Astrocyte (in vitro differentiated cells and primary cell): ENCODE data around the gene LAMB1. TPM values are rescaled to one million over a fixed set of nuclear protein-coding genes. Genes with fewer than 3 reads are reported as not detected.

ENCODE experiments used
- DNase-seq: peaks from one replicate; pipeline ENCODE4 v3.0.0-alpha.2; 2010; ENCODE audit warnings: low read depth
- FAIRE-seq: peaks from 2 replicates; lab custom pipeline; 2011; peaks lifted over from hg19 to GRCh38; lab: Jason Lieb, UNC
- H2AFZ ChIP-seq: 2 replicates; pipeline ENCODE4 v1.6.0; 2012; ENCODE audit warnings: low read depth, low read length, inconsistent platforms
- H3K27ac ChIP-seq: 2 replicates; pipeline ENCODE4 v1.5.1; 2011; ENCODE audit warnings: low read depth, low read length, inconsistent platforms
- H3K27me3 ChIP-seq: 2 replicates; pipeline ENCODE4 v1.6.0; 2011; ENCODE audit warnings: low read length, inconsistent platforms; ENCODE audit not compliant: insufficient read depth
- H3K36me3 ChIP-seq: 2 replicates; pipeline ENCODE4 v1.5.1; 2011; ENCODE audit warnings: low read length, inconsistent platforms; ENCODE audit not compliant: insufficient read depth
- H3K4me1 ChIP-seq: 2 replicates; pipeline ENCODE4 v1.5.1; 2011; ENCODE audit warnings: low read length, inconsistent platforms; ENCODE audit not compliant: insufficient read depth
- H3K4me2 ChIP-seq: 2 replicates; pipeline ENCODE4 v1.6.0; 2012; ENCODE audit warnings: low read length, inconsistent platforms
- H3K4me3 ChIP-seq: 2 replicates; pipeline ENCODE4 v1.5.1; 2011; ENCODE audit warnings: low read depth, mild to moderate bottlenecking, low read length, inconsistent platforms; ENCODE audit not compliant: insufficient read depth
- H3K79me2 ChIP-seq: 2 replicates; pipeline ENCODE4 v1.6.0; 2012; ENCODE audit warnings: mild to moderate bottlenecking, low read length, inconsistent platforms; ENCODE audit not compliant: insufficient read depth
- H3K9ac ChIP-seq: 2 replicates; pipeline ENCODE4 v1.6.0; 2012; ENCODE audit warnings: mild to moderate bottlenecking, low read length, inconsistent platforms
- H3K9me3 ChIP-seq: 2 replicates; pipeline ENCODE4 v1.5.1; 2012; ENCODE audit warnings: low read depth, mild to moderate bottlenecking, low read length, inconsistent platforms; ENCODE audit not compliant: insufficient read depth
- H4K20me1 ChIP-seq: 2 replicates; pipeline ENCODE4 v1.6.0; 2012; ENCODE audit warnings: low read length, inconsistent platforms; ENCODE audit not compliant: insufficient read depth
- H3K27ac Mint-ChIP-seq: one replicate; pipeline ENCODE4 v1.8.0; 2021; ENCODE audit warnings: mild to moderate bottlenecking, mixed read lengths; ENCODE audit not compliant: unreplicated experiment
- H3K27me3 Mint-ChIP-seq: one replicate; pipeline ENCODE4 v1.8.0; 2021; ENCODE audit warnings: low read depth, mixed read lengths; ENCODE audit not compliant: unreplicated experiment
- H3K36me3 Mint-ChIP-seq: one replicate; pipeline ENCODE4 v1.8.0; 2021; ENCODE audit warnings: low read depth, mixed read lengths; ENCODE audit not compliant: unreplicated experiment
- H3K4me1 Mint-ChIP-seq: one replicate; pipeline ENCODE4 v1.8.0; 2021; ENCODE audit warnings: low read depth, mixed read lengths; ENCODE audit not compliant: unreplicated experiment
- H3K4me3 Mint-ChIP-seq: one replicate; pipeline ENCODE4 v1.8.0; 2021; ENCODE audit warnings: mild to moderate bottlenecking, moderate library complexity, mixed read lengths; ENCODE audit not compliant: unreplicated experiment
- H3K9me3 Mint-ChIP-seq: one replicate; pipeline ENCODE4 v1.8.0; 2021; ENCODE audit warnings: mild to moderate bottlenecking, mixed read lengths; ENCODE audit not compliant: unreplicated experiment
- EZH2 ChIP-seq: IDR thresholded peaks from 2 replicates; pipeline ENCODE4 v1.6.1; 2012; ENCODE audit warnings: mild to moderate bottlenecking, low read length, inconsistent platforms; ENCODE audit not compliant: insufficient read depth
- total RNA-seq: library from RNA; stranded (reverse); gene quantifications from 2 replicates; pipeline ENCODE4 v1.2.1, GENCODE V29; 2021
- TF ChIP-seq, protein P1 (sequence below): IDR thresholded peaks from 2 replicates; pipeline ENCODE4 v1.5.1; 2011; ENCODE audit warnings: low read depth, mild to moderate bottlenecking, inconsistent platforms, low read length, moderate library complexity; ENCODE audit not compliant: insufficient read depth

LAMB1 gene
- total RNA-seq, 1 donor from 2014 or later = 403 TPM

DNA sequence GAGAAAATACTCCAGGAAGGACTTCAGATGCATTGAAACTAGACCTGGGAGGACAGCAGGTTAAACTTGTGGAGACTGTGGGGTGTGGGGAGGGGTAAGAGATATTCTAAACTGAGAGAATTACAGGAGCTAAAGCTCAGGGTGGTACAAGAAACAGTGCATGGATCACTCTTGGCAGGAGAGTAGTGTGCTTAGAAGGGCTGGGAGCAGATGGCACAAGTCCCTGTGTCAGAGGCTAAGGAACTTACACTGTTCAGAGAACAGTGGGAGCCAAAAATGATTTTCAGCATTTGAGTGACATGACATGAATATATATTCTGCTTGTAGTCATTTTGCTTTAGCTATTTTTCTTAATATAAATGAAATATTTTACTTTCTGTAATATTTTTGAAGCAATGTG, 36.0 kb upstream of the LAMB1 start:
- no peaks in the 10 kb centered on the region for H3K36me3 ChIP-seq
- no peak overlapping the region for H3K4me2 ChIP-seq
- no peaks in the 10 kb centered on the region for H3K27me3 ChIP-seq
- no peak overlapping the region for H3K27ac Mint-ChIP-seq
- TF ChIP-seq EZH2 = no peak
- no peak overlapping the region for H3K4me3 Mint-ChIP-seq
- H3K4me1 Mint-ChIP-seq = peaks cover 7% of the 10 kb centered on the region
- H3K4me3 ChIP-seq = no peak overlapping the region
- no peak overlapping the region for H3K27ac ChIP-seq
- H4K20me1 ChIP-seq = no peaks in the 10 kb centered on the region
- H3K9me3 ChIP-seq = no peaks in the 10 kb centered on the region
- no peak for DNase-seq
- H3K9ac ChIP-seq = no peak overlapping the region
- no peaks in the 10 kb centered on the region for H3K27me3 Mint-ChIP-seq
- H3K9me3 Mint-ChIP-seq = no peaks in the 10 kb centered on the region
- no peaks in the 10 kb centered on the region for H3K4me1 ChIP-seq
- H3K79me2 ChIP-seq = no peaks in the 10 kb centered on the region
- no peak for FAIRE-seq
- H2AFZ ChIP-seq = no peak overlapping the region
- H3K36me3 Mint-ChIP-seq = no peaks in the 10 kb centered on the region

DNA sequence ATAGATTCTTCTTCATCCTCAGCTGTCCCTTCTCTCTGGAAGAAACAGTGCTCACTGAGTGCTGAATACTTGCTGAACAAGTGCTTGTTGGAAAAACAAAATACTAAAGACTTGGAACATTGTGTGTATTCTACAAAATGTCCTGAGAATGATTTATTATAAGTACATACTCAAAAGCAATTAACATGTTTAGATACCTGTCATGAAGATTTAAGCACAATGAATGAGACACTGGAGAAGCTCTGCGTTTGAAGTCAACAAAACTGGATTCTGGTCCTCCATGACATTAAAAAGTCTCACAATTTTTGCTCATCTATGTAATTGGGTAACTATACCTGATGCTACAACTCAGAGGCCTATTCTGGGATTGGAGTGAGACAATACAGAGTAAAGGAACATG, 34.8 kb upstream of the LAMB1 start:
- FAIRE-seq (no peak), DNase-seq (no peak)
- no peaks in the 10 kb centered on the region for H3K4me1 ChIP-seq
- no peak overlapping the region for H3K9ac ChIP-seq
- no peak overlapping the region for H2AFZ ChIP-seq
- no peaks in the 10 kb centered on the region for H3K27me3 ChIP-seq
- no peaks in the 10 kb centered on the region for H3K9me3 Mint-ChIP-seq
- H3K9me3 ChIP-seq = no peaks in the 10 kb centered on the region
- H3K36me3 ChIP-seq = no peaks in the 10 kb centered on the region
- no peaks in the 10 kb centered on the region for H3K36me3 Mint-ChIP-seq
- H3K27ac Mint-ChIP-seq = no peak overlapping the region
- H3K4me3 Mint-ChIP-seq = no peak overlapping the region
- H3K27me3 Mint-ChIP-seq = no peaks in the 10 kb centered on the region
- no peak overlapping the region for H3K4me3 ChIP-seq
- no peak overlapping the region for H3K4me2 ChIP-seq
- TF ChIP-seq, protein P1, sequence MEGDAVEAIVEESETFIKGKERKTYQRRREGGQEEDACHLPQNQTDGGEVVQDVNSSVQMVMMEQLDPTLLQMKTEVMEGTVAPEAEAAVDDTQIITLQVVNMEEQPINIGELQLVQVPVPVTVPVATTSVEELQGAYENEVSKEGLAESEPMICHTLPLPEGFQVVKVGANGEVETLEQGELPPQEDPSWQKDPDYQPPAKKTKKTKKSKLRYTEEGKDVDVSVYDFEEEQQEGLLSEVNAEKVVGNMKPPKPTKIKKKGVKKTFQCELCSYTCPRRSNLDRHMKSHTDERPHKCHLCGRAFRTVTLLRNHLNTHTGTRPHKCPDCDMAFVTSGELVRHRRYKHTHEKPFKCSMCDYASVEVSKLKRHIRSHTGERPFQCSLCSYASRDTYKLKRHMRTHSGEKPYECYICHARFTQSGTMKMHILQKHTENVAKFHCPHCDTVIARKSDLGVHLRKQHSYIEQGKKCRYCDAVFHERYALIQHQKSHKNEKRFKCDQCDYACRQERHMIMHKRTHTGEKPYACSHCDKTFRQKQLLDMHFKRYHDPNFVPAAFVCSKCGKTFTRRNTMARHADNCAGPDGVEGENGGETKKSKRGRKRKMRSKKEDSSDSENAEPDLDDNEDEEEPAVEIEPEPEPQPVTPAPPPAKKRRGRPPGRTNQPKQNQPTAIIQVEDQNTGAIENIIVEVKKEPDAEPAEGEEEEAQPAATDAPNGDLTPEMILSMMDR = no peak
- TF ChIP-seq EZH2 = no peak
- peaks cover 10% of the 10 kb centered on the region for H3K4me1 Mint-ChIP-seq
- no peak overlapping the region for H3K27ac ChIP-seq
- H3K79me2 ChIP-seq = no peaks in the 10 kb centered on the region
- H4K20me1 ChIP-seq = no peaks in the 10 kb centered on the region

DNA sequence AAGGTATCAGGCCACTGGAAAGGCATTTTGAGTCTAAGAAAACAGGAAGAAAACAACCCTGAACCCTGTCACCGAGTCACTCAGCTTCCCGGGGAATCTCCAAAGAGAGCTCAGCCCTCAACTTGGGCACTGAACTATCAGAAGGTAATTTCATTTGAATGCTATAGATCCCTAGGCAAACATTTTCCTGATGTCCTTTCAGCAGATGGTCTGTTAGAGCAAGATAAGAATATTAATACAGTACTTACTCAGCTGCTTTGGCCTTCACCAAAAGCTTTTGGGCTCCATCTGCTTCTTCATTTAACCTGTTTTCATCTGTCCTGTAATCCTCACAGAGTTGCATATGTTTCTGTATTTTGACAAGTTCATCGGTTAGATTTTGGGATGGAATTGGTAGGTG, 34.2 kb upstream of the LAMB1 start:
- no peak overlapping the region for H3K27ac ChIP-seq
- TF ChIP-seq, protein P1 = no peak
- TF ChIP-seq EZH2 = no peak
- H3K79me2 ChIP-seq = no peaks in the 10 kb centered on the region
- H3K4me2 ChIP-seq = no peak overlapping the region
- no peaks in the 10 kb centered on the region for H4K20me1 ChIP-seq
- Mint-ChIP-seq H3K27me3 (no peaks in the 10 kb centered on the region), H3K27ac (no peak overlapping the region), H3K9me3 (no peaks in the 10 kb centered on the region), H3K4me3 (no peak overlapping the region), H3K4me1 (peaks cover 10% of the 10 kb centered on the region), H3K36me3 (no peaks in the 10 kb centered on the region)
- no peaks in the 10 kb centered on the region for H3K9me3 ChIP-seq
- no peak overlapping the region for H3K9ac ChIP-seq
- no peak for DNase-seq
- no peak overlapping the region for H2AFZ ChIP-seq
- no peaks in the 10 kb centered on the region for H3K27me3 ChIP-seq
- H3K4me3 ChIP-seq = no peak overlapping the region
- no peak for FAIRE-seq
- no peaks in the 10 kb centered on the region for H3K36me3 ChIP-seq
- no peaks in the 10 kb centered on the region for H3K4me1 ChIP-seq
